ENCODE measurements around the gene CD40. TPM values are rescaled to one million over a fixed set of nuclear protein-coding genes. Genes with fewer than 3 reads are reported as not detected.

The CD40 gene
- total and polyA plus RNA-seq, 3 donors from 2014 or later = 5.0 to 8.8 (median 5.3) TPM

GRCh38 chr20:46126440-46127056, 8.4 kb downstream of the CD40 start:
- TF ChIP-seq CTCF (IDR thresholded peaks at IDR 0.05) (no peak), POLR2A (IDR thresholded peaks at IDR 0.05) (no peak)
- Histone ChIP-seq H3K9me3 (no peaks in the 10 kb centered on the region), H3K27ac (no peak overlapping the region), H3K4me1 (no peaks in the 10 kb centered on the region), H3K36me3 (ENCODE audit: low read depth, missing control alignments) (no peaks in the 10 kb centered on the region), H3K4me3 (no peak overlapping the region), H3K27me3 (no peaks in the 10 kb centered on the region)
- intact Hi-C loops (cut with DNase I; ENCODE audit: low total_unique reads) = no loop called here
- WGBS, 2 donors = 65 to 84% methylated on average over 5 of the region's 5 CpGs
- DNase-seq = no peak

- intact Hi-C loops (cut with DNase I; ENCODE audit: low total_unique reads) = no loop called here
- Histone ChIP-seq H3K27me3 (no peaks in the 10 kb centered on the region), H3K36me3 (ENCODE audit: low read depth, missing control alignments) (no peaks in the 10 kb centered on the region), H3K4me3 (no peak overlapping the region), H3K4me1 (peaks cover 9% of the 10 kb centered on the region), H3K27ac (no peak overlapping the region), H3K9me3 (no peaks in the 10 kb centered on the region)
- 86 to 87% methylated on average over 11 of the region's 11 CpGs for WGBS, 2 donors
- no peak for DNase-seq
- TF ChIP-seq CTCF (IDR thresholded peaks at IDR 0.05) (no peak), POLR2A (IDR thresholded peaks at IDR 0.05) (no peak)
Observed at GRCh38 chr20:46127396-46128010, 9.4 kb downstream of the CD40 start.

GRCh38 chr20:46128310-46129151, 10.4 kb downstream of the CD40 start:
- H3K4me1 ChIP-seq = peaks cover 9% of the 10 kb centered on the region
- 34 to 73% methylated on average over 4 to 16 of the region's 16 CpGs for WGBS, 2 donors
- no peak overlapping the region for H3K27ac ChIP-seq
- peak; percentile 52 for DNase-seq
- no peaks in the 10 kb centered on the region for H3K36me3 ChIP-seq (ENCODE audit: low read depth, missing control alignments)
- H3K4me3 ChIP-seq = no peak overlapping the region
- no peaks in the 10 kb centered on the region for H3K27me3 ChIP-seq
- intact Hi-C loops (cut with DNase I; ENCODE audit: low total_unique reads) = no loop called here
- TF ChIP-seq POLR2A (IDR thresholded peaks at IDR 0.05) = no peak
- peak; percentile 54 to 57 (median 56) for TF ChIP-seq CTCF (IDR thresholded peaks at IDR 0.05)
- H3K9me3 ChIP-seq = no peaks in the 10 kb centered on the region

GRCh38 chr20:46129955-46130481, 11.9 kb downstream of the CD40 start:
- intact Hi-C loops (cut with DNase I; ENCODE audit: low total_unique reads) = loop anchor here (10.0 kb wide), 3 partner anchors 175 to 305 kb away; partner anchors contain the start of gene CDH22
- TF ChIP-seq CTCF (IDR thresholded peaks at IDR 0.05) = no peak
- TF ChIP-seq POLR2A (IDR thresholded peaks at IDR 0.05) = no peak

More at GRCh38 chr20:46129955-46130481, 11.9 kb downstream of the CD40 start:
- no peak overlapping the region for H3K27ac ChIP-seq
- no peaks in the 10 kb centered on the region for H3K9me3 ChIP-seq
- WGBS, 2 donors = 39 to 55% methylated on average over 4 to 5 of the region's 5 CpGs
- no peak overlapping the region for H3K4me3 ChIP-seq
- no peaks in the 10 kb centered on the region for H3K27me3 ChIP-seq
- peaks cover 9% of the 10 kb centered on the region for H3K4me1 ChIP-seq
- H3K36me3 ChIP-seq (ENCODE audit: low read depth, missing control alignments) = no peaks in the 10 kb centered on the region
- no peak for DNase-seq

Measured in testis (tissue), 3 donors.